Activated CD8-positive, alpha-beta T cell treated with anti-CD3 and anti-CD28 coated beads for 36 hours (primary cell): ENCODE measurements around the gene ACACA. TPM values are rescaled to one million over a fixed set of nuclear protein-coding genes. Genes with fewer than 3 reads are reported as not detected.

Experiments used
- ATAC-seq: fragments of 200-7000 bp; cut with Tn5 transposase; one replicate; pipeline ENCODE4 v1.10.0; 2021; ENCODE audit warnings: mild to moderate bottlenecking, moderate library complexity
- CTCF ChIA-PET: fragments of 350-600 bp; sonication (Branson Sonifier 250); formaldehyde crosslinking; loops from one replicate; lab custom pipeline; 2021; ENCODE audit warnings: antibody characterized with exemption; lab: Charles Lee
- POLR2A ChIA-PET: fragments of 350-600 bp; sonication (Branson Sonifier 250); formaldehyde crosslinking; loops from one replicate; lab custom pipeline; 2021; ENCODE audit warnings: antibody characterized with exemption; lab: Charles Lee
- DNase-seq: peaks from one replicate; pipeline ENCODE4 v3.0.0-alpha.2; 2020
- H3K27ac Mint-ChIP-seq: one replicate; pipeline ENCODE4 v1.8.0; 2021; ENCODE audit warnings: mild to moderate bottlenecking, mixed read lengths
- H3K27me3 Mint-ChIP-seq: one replicate; pipeline ENCODE4 v1.8.0; 2021; ENCODE audit warnings: mixed read lengths
- H3K36me3 Mint-ChIP-seq: one replicate; pipeline ENCODE4 v1.8.0; 2021; ENCODE audit warnings: low read depth, mixed read lengths
- H3K4me1 Mint-ChIP-seq: one replicate; pipeline ENCODE4 v1.8.0; 2021; ENCODE audit warnings: low read depth, mixed read lengths
- H3K4me3 Mint-ChIP-seq: one replicate; pipeline ENCODE4 v1.8.0; 2021; ENCODE audit warnings: mild to moderate bottlenecking, moderate library complexity, mixed read lengths
- H3K9me3 Mint-ChIP-seq: one replicate; pipeline ENCODE4 v1.8.0; 2021; ENCODE audit warnings: mixed read lengths
- CTCF ChIP-seq: fragments of 200-600 bp; IDR thresholded peaks from one replicate; pipeline ENCODE4 v1.8.0; 2022; ENCODE audit warnings: antibody characterized with exemption, mild to moderate bottlenecking
- intact Hi-C: fragments of 100-400 bp; cut with micrococcal nuclease; formaldehyde crosslinking; loops from one replicate; pipeline ENCODE4 v1.10.0; 2022
- total RNA-seq, 2 experiments: library from RNA; stranded (reverse); gene quantifications; one replicate each; pipeline ENCODE4 v1.2.3, GENCODE V29; 2021

ACACA gene
- total RNA-seq, 2 experiments from 2014 or later = 66.0 to 68.2 TPM

- Mint-ChIP-seq H3K9me3 (peaks cover 10% of the 10 kb centered on the region), H3K36me3 (peaks cover 64% of the 10 kb centered on the region), H3K27me3 (no peaks in the 10 kb centered on the region), H3K4me1 (no peaks in the 10 kb centered on the region), H3K27ac (no peak overlapping the region), H3K4me3 (no peak overlapping the region)
- POLR2A ChIA-PET = no interaction called here
- no peak for TF ChIP-seq CTCF
- intact Hi-C loops = no loop called here
- ATAC-seq (no peak), DNase-seq (no peak)
- CTCF ChIA-PET = interaction anchor here (1.8 kb wide), 1 partner anchor 108 kb away, joined by 5 read pairs; no protein-coding TSS in a partner anchor
These were observed 141.0 kb downstream of the ACACA start for GRCh38 chr17:37265446-37266173.

GRCh38 chr17:37261286-37261685 is 145.3 kb downstream of the ACACA start:
- Mint-ChIP-seq H3K4me3 (no peak overlapping the region), H3K27me3 (no peaks in the 10 kb centered on the region), H3K27ac (no peak overlapping the region), H3K9me3 (peaks cover 4% of the 10 kb centered on the region), H3K4me1 (no peaks in the 10 kb centered on the region), H3K36me3 (peaks cover 39% of the 10 kb centered on the region)
- no peak for TF ChIP-seq CTCF
- DNase-seq (no peak), ATAC-seq (no peak)
- ChIA-PET CTCF (no interaction called here), POLR2A (interaction anchor here (0.6 kb wide), 1 partner anchor 15 kb away, joined by 3 read pairs; no protein-coding TSS in a partner anchor)
- intact Hi-C loops = no loop called here

- H3K36me3 Mint-ChIP-seq = peaks cover 18% of the 10 kb centered on the region
- no peaks in the 10 kb centered on the region for H3K27me3 Mint-ChIP-seq
- H3K4me3 Mint-ChIP-seq = no peak overlapping the region
- no peak for TF ChIP-seq CTCF
- intact Hi-C loops = no loop called here
- ATAC-seq (no peak), DNase-seq (no peak)
- H3K27ac Mint-ChIP-seq = no peak overlapping the region
- CTCF ChIA-PET = no interaction called here
- no peaks in the 10 kb centered on the region for H3K9me3 Mint-ChIP-seq
- POLR2A ChIA-PET = no interaction called here
- no peaks in the 10 kb centered on the region for H3K4me1 Mint-ChIP-seq
These were observed 147.5 kb downstream of the ACACA start for GRCh38 chr17:37259030-37259735.

GRCh38 chr17:37256627-37257026 is 150.0 kb downstream of the ACACA start:
- no peak for DNase-seq
- H3K27ac Mint-ChIP-seq = no peak overlapping the region
- no peaks in the 10 kb centered on the region for H3K9me3 Mint-ChIP-seq
- peaks cover 18% of the 10 kb centered on the region for H3K36me3 Mint-ChIP-seq
- H3K4me1 Mint-ChIP-seq = no peaks in the 10 kb centered on the region
- no peaks in the 10 kb centered on the region for H3K27me3 Mint-ChIP-seq
- H3K4me3 Mint-ChIP-seq = no peak overlapping the region
- no peak for TF ChIP-seq CTCF
- no peak for ATAC-seq
- CTCF ChIA-PET = no interaction called here
- POLR2A ChIA-PET = no interaction called here
- intact Hi-C loops = no loop called here

- CTCF ChIA-PET = interaction anchor here (0.6 to 1.4 kb wide), 3 partner anchors 15 to 140 kb away, joined by 4 to 7 read pairs (median 4); no protein-coding TSS in a partner anchor
- Mint-ChIP-seq H3K4me3 (no peak overlapping the region), H3K36me3 (peaks cover 24% of the 10 kb centered on the region), H3K27me3 (no peaks in the 10 kb centered on the region), H3K9me3 (no peaks in the 10 kb centered on the region), H3K4me1 (no peaks in the 10 kb centered on the region), H3K27ac (no peak overlapping the region)
- ATAC-seq = no peak
- POLR2A ChIA-PET = no interaction called here
- TF ChIP-seq CTCF = no peak
- no peak for DNase-seq
- intact Hi-C loops = no loop called here
These were observed 151.2 kb downstream of the ACACA start for GRCh38 chr17:37255432-37255831.
